K562 (cell line): ENCODE data around the gene TRDMT1. TPM values are rescaled to one million over a fixed set of nuclear protein-coding genes. Genes with fewer than 3 reads are reported as not detected.

Source experiments
- BHLHE40 ChIP-seq: IDR thresholded peaks from 2 replicates; pipeline ENCODE4 v1.6.1; 2011; ENCODE audit warnings: low read length, improper control_type of control experiment
- BRCA1 ChIP-seq, 2 experiments: fragments of 450-650 bp in 1 of 2; sonication (generic) in 1 of 2; formaldehyde crosslinking in 1 of 2; IDR thresholded peaks; 2 replicates each; pipeline versions ENCODE4 v1.5.0 to v1.6.1; 2017 to 2020; ENCODE audit warnings: mild to moderate bottlenecking in 1 of 2, missing genetic modification reagents in 1 of 2
- MTA1 ChIP-seq: fragments of 450-650 bp; IDR thresholded peaks from 2 replicates; pipeline ENCODE4 v1.6.1; 2017; ENCODE audit warnings: borderline replicate concordance
- NFE2 ChIP-seq: IDR thresholded peaks from 2 replicates; pipeline ENCODE4 v1.6.1; 2014; ENCODE audit warnings: antibody characterized with exemption, low read depth
- NR4A1 ChIP-seq, 2 experiments: fragments of 250-450 bp in 1 of 2; fragments of 450-650 bp in 1 of 2; sonication (Bioruptor Pico) in 1 of 2; IDR thresholded peaks; 2 replicates each; pipeline versions ENCODE4 v1.4.0 to v1.6.1; 2016 to 2020; ENCODE audit warnings: mild to moderate bottlenecking in 2 of 2, missing compliant biosample characterization in 1 of 2, missing genetic modification characterization in 1 of 2, moderate library complexity in 1 of 2
- RBM25 ChIP-seq: fragments of 200-400 bp; formaldehyde crosslinking; IDR thresholded peaks from 2 replicates; pipeline ENCODE4 v1.6.1; 2018; ENCODE audit warnings: low read length, low read depth, moderate library complexity; ENCODE audit not compliant: severe bottlenecking
- RUNX1 ChIP-seq: sonication (generic); IDR thresholded peaks from 2 replicates; pipeline ENCODE4 v1.6.1; 2016; ENCODE audit warnings: antibody characterized with exemption, low read depth
- SPI1 ChIP-seq: IDR thresholded peaks from 2 replicates; pipeline ENCODE4 v1.6.1; 2011; ENCODE audit warnings: low read depth, low read length, control low read depth, borderline replicate concordance
- ZBTB9 ChIP-seq: fragments of 450-650 bp; formaldehyde crosslinking; IDR thresholded peaks from 2 replicates; pipeline ENCODE4 v1.4.0; 2020; ENCODE audit warnings: mild to moderate bottlenecking, moderate library complexity
- ZNF174 ChIP-seq: fragments of 250-450 bp; sonication (Bioruptor Pico); IDR thresholded peaks from 2 replicates; pipeline ENCODE4 v1.4.0; 2020; ENCODE audit warnings: mild to moderate bottlenecking
- ZNF696 ChIP-seq: fragments of 250-450 bp; sonication (Bioruptor Pico); conservative IDR thresholded peaks from 2 replicates; pipeline ENCODE4 v1.4.0; 2020; ENCODE audit warnings: mild to moderate bottlenecking, moderate library complexity
- ZNF699 ChIP-seq: fragments of 250-450 bp; sonication (Bioruptor Pico); IDR thresholded peaks from 2 replicates; pipeline ENCODE4 v1.8.0; 2021; ENCODE audit warnings: mild to moderate bottlenecking, moderate library complexity; ENCODE audit not compliant: insufficient replicate concordance
- ZNF778 ChIP-seq: fragments of 450-650 bp; formaldehyde crosslinking; IDR thresholded peaks from 2 replicates; pipeline ENCODE4 v1.4.0; 2020; ENCODE audit warnings: mild to moderate bottlenecking, moderate library complexity
- polyA plus RNA-seq, 8 experiments: library from polyadenylated mRNA; depleted of rRNA in 4 of 8; stranded (reverse) in 5 of 8; unstranded in 3 of 8; fragments of >200 nt; fragmentation: Nextera tagmentation in 2 of 8; fragmentation: Illumina TruSeq in 1 of 8; extraction: Ambion mirVana in 2 of 8; extraction: Trizol in 1 of 8; gene quantifications; 2 replicates each; pipeline versions ENCODE4 v1.2.1 to v1.2.3, GENCODE V29; 2011 to 2014; ENCODE audit warnings: inconsistent platforms in 1 of 8, missing spikeins in 1 of 8
- total RNA-seq, 7 experiments: library from RNA; depleted of rRNA in 6 of 7; stranded (reverse); fragments of >200 nt in 6 of 7; fragmentation: Illumina TruSeq in 2 of 7; extraction: Trizol in 2 of 7; gene quantifications; 2 replicates each; pipeline versions ENCODE4 v1.2.1 to v1.2.3, GENCODE V29; 2011 to 2021; ENCODE audit warnings: low replicate concordance in 1 of 7
- TF ChIP-seq, protein P1 (sequence below): sonication (generic); formaldehyde crosslinking; IDR thresholded peaks from 2 replicates; pipeline ENCODE4 v1.8.1; 2023; ENCODE audit warnings: mild to moderate bottlenecking, missing genetic modification reagents
- TF ChIP-seq, protein P2 (sequence below), 2 experiments: IDR thresholded peaks in 1 of 2; conservative IDR thresholded peaks in 1 of 2; 2 replicates each; pipeline ENCODE4 v1.6.1; 2016; ENCODE audit warnings: low read depth in 2 of 2, mild to moderate bottlenecking in 1 of 2, missing compliant biosample characterization in 1 of 2, missing genetic modification characterization in 1 of 2, moderate library complexity in 1 of 2
- TF ChIP-seq, protein P3 (sequence below): fragments of 150-350 bp; IDR thresholded peaks from 2 replicates; pipeline ENCODE4 v1.6.1; 2014; ENCODE audit warnings: low read depth, mild to moderate bottlenecking, low read length, borderline replicate concordance

The TRDMT1 gene
- total and polyA plus RNA-seq, 9 of the 15 experiments (the other 6 are each of a cell fraction or from before 2014, with no cell fraction given) = 5.4 to 12.6 (median 9.3) TPM

DNA sequence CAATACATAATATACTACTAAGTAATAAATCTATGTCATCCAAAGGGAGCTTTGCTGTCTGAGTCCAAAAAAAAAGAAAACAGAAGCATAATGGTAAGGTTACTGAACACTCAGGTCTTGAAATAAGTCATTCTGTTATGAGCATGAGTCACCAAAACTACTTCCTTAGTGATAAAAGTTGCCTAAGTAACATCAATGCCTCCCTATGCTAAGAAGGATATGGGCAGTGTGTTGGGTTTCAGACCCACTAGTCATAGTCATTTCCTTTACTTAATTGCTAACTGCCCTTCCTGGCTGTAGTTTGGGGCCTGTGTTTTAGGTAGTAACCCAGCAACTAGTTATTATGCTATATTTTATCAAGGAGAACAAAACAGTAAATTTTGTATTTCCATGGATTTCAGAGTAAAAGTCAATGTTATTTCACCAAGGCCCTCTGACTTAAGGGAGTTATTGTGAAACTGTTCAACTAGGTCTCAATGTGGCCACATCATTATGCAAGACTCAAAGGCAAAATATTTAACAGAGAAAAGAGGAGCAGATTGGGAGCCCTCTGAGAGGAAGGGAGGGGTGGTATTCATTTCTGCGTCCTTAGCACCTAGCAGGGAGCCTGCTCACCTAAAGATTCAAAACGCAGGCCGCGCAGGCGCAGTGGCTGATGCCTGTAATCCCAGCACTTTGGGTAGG lies 14.9 kb upstream of the TRDMT1 start (continued):
- TF ChIP-seq, protein P1, sequence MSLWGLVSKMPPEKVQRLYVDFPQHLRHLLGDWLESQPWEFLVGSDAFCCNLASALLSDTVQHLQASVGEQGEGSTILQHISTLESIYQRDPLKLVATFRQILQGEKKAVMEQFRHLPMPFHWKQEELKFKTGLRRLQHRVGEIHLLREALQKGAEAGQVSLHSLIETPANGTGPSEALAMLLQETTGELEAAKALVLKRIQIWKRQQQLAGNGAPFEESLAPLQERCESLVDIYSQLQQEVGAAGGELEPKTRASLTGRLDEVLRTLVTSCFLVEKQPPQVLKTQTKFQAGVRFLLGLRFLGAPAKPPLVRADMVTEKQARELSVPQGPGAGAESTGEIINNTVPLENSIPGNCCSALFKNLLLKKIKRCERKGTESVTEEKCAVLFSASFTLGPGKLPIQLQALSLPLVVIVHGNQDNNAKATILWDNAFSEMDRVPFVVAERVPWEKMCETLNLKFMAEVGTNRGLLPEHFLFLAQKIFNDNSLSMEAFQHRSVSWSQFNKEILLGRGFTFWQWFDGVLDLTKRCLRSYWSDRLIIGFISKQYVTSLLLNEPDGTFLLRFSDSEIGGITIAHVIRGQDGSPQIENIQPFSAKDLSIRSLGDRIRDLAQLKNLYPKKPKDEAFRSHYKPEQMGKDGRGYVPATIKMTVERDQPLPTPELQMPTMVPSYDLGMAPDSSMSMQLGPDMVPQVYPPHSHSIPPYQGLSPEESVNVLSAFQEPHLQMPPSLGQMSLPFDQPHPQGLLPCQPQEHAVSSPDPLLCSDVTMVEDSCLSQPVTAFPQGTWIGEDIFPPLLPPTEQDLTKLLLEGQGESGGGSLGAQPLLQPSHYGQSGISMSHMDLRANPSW = no peak
- TF ChIP-seq RUNX1 (no peak), BRCA1 (IDR thresholded peaks at IDR 0.05) (no peak; the same call in 1 of the 2 replicates), BRCA1 (CRISPR knock-in tag; IDR thresholded peaks at IDR 0.05) (no peak), RBM25 (peak; percentile 15), ZNF699 (CRISPR knock-in tag) (no peak), ZBTB9 (0 out of 2 replicates have a peak, but pooled peaks have one; percentile 66), ZNF174 (no peak), ZNF696 (CRISPR knock-in tag) (no peak), MTA1 (peak; percentile 62; the same call in 1 of the 2 replicates), ZNF778 (CRISPR knock-in tag) (no peak), NR4A1 (CRISPR knock-in tag; IDR thresholded peaks at IDR 0.05) (no peak), NR4A1 (tag; IDR thresholded peaks at IDR 0.05) (no peak), SPI1 (peak; percentile 42; the same call in 1 of the 2 replicates), NFE2 (peak; percentile 80), BHLHE40 (no peak)
- TF ChIP-seq, protein P2, sequence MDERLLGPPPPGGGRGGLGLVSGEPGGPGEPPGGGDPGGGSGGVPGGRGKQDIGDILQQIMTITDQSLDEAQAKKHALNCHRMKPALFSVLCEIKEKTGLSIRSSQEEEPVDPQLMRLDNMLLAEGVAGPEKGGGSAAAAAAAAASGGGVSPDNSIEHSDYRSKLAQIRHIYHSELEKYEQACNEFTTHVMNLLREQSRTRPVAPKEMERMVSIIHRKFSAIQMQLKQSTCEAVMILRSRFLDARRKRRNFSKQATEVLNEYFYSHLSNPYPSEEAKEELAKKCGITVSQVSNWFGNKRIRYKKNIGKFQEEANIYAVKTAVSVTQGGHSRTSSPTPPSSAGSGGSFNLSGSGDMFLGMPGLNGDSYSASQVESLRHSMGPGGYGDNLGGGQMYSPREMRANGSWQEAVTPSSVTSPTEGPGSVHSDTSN (CRISPR knock-in tag; IDR thresholded peaks at IDR 0.05; ENCODE audit: low read depth) = no peak
- TF ChIP-seq, protein P2 (tag; conservative IDR thresholded peaks at IDR 0.05; ENCODE audit: low read depth) = peak; percentile 95
- TF ChIP-seq, protein P3, sequence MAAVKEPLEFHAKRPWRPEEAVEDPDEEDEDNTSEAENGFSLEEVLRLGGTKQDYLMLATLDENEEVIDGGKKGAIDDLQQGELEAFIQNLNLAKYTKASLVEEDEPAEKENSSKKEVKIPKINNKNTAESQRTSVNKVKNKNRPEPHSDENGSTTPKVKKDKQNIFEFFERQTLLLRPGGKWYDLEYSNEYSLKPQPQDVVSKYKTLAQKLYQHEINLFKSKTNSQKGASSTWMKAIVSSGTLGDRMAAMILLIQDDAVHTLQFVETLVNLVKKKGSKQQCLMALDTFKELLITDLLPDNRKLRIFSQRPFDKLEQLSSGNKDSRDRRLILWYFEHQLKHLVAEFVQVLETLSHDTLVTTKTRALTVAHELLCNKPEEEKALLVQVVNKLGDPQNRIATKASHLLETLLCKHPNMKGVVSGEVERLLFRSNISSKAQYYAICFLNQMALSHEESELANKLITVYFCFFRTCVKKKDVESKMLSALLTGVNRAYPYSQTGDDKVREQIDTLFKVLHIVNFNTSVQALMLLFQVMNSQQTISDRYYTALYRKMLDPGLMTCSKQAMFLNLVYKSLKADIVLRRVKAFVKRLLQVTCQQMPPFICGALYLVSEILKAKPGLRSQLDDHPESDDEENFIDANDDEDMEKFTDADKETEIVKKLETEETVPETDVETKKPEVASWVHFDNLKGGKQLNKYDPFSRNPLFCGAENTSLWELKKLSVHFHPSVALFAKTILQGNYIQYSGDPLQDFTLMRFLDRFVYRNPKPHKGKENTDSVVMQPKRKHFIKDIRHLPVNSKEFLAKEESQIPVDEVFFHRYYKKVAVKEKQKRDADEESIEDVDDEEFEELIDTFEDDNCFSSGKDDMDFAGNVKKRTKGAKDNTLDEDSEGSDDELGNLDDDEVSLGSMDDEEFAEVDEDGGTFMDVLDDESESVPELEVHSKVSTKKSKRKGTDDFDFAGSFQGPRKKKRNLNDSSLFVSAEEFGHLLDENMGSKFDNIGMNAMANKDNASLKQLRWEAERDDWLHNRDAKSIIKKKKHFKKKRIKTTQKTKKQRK = no peak
